Mucosa of rectum (tissue), 2 donors: ENCODE measurements around the gene DPF3.

Experiments
- H3K27ac ChIP-seq, 2 donors: one replicate each; pipeline ENCODE4 v1.7.0; 2013; ENCODE audit warnings: inconsistent platforms in 2 of 2, low read depth in 2 of 2, low read length in 2 of 2
- H3K27me3 ChIP-seq, 2 donors: one replicate each; pipeline ENCODE4 v1.7.0; 2013; ENCODE audit warnings: low read length in 2 of 2; ENCODE audit not compliant: control insufficient read depth in 2 of 2, insufficient read depth in 2 of 2
- H3K36me3 ChIP-seq, 2 donors: one replicate each; pipeline ENCODE4 v1.7.0; 2013; ENCODE audit warnings: low read length in 2 of 2; ENCODE audit not compliant: control insufficient read depth in 2 of 2, insufficient read depth in 2 of 2
- H3K4me1 ChIP-seq, 2 donors: one replicate each; pipeline ENCODE4 v1.7.0; 2013; ENCODE audit warnings: low read length in 2 of 2, mild to moderate bottlenecking in 1 of 2; ENCODE audit not compliant: control insufficient read depth in 2 of 2, insufficient read depth in 2 of 2
- H3K4me3 ChIP-seq, 2 donors: one replicate each; pipeline ENCODE4 v1.7.0; 2013; ENCODE audit warnings: low read length in 2 of 2
- H3K9ac ChIP-seq, 2 donors: one replicate each; pipeline ENCODE4 v1.7.0; 2013; ENCODE audit warnings: low read length in 2 of 2, low read depth in 1 of 2, mild to moderate bottlenecking in 1 of 2
- H3K9me3 ChIP-seq, 2 donors: one replicate each; pipeline ENCODE4 v1.7.0; 2013; ENCODE audit warnings: low read length in 2 of 2; ENCODE audit not compliant: control insufficient read depth in 2 of 2
- donor health status: healthy.
- donor health status: Normal muscosa, but diverticular disease.

Gene DPF3

GRCh38 chr14:72792051-72792788 is 101.7 kb downstream of the DPF3 start:
- H3K4me3 ChIP-seq, result no peak overlapping the region
- H3K27ac ChIP-seq, result no peak overlapping the region
- H3K4me1 ChIP-seq, result no peaks in the 10 kb centered on the region
- H3K9ac ChIP-seq, result no peak overlapping the region
- H3K27me3 ChIP-seq, result no peaks in the 10 kb centered on the region
- H3K36me3 ChIP-seq, result peaks cover 0 to 2% of the 10 kb centered on the region in 2 donors
- no peaks in the 10 kb centered on the region for H3K9me3 ChIP-seq

GRCh38 chr14:72790887-72791566 is 102.9 kb downstream of the DPF3 start:
- no peaks in the 10 kb centered on the region for H3K4me1 ChIP-seq
- H3K27me3 ChIP-seq, result no peaks in the 10 kb centered on the region
- peaks cover 0 to 2% of the 10 kb centered on the region in 2 donors for H3K36me3 ChIP-seq
- no peak overlapping the region for H3K27ac ChIP-seq
- no peak overlapping the region for H3K9ac ChIP-seq
- no peaks in the 10 kb centered on the region for H3K9me3 ChIP-seq
- no peak overlapping the region for H3K4me3 ChIP-seq

- Histone ChIP-seq H3K27ac (no peak overlapping the region), H3K27me3 (no peaks in the 10 kb centered on the region), H3K9me3 (no peaks in the 10 kb centered on the region), H3K4me3 (no peak overlapping the region), H3K4me1 (no peaks in the 10 kb centered on the region), H3K9ac (no peak overlapping the region), H3K36me3 (no peaks in the 10 kb centered on the region)
Observed at GRCh38 chr14:72788972-72789728, 104.8 kb downstream of the DPF3 start.

GRCh38 chr14:72788255-72788654 is 105.6 kb downstream of the DPF3 start:
- Histone ChIP-seq H3K27me3 (no peaks in the 10 kb centered on the region), H3K4me3 (no peak overlapping the region), H3K36me3 (no peaks in the 10 kb centered on the region), H3K4me1 (no peaks in the 10 kb centered on the region), H3K27ac (no peak overlapping the region), H3K9ac (no peak overlapping the region), H3K9me3 (no peaks in the 10 kb centered on the region)

- Histone ChIP-seq H3K9me3 (no peaks in the 10 kb centered on the region), H3K36me3 (no peaks in the 10 kb centered on the region), H3K4me3 (no peak overlapping the region), H3K27ac (no peak overlapping the region), H3K9ac (no peak overlapping the region), H3K4me1 (no peaks in the 10 kb centered on the region), H3K27me3 (no peaks in the 10 kb centered on the region)
Observed at GRCh38 chr14:72787841-72788240, 106.1 kb downstream of the DPF3 start.

- no peak overlapping the region for H3K9ac ChIP-seq
- H3K36me3 ChIP-seq, result no peaks in the 10 kb centered on the region
- no peak overlapping the region for H3K27ac ChIP-seq
Observed at GRCh38 chr14:72786378-72787350, 107.2 kb downstream of the DPF3 start.

GRCh38 chr14:72783741-72784140 is 110.2 kb downstream of the DPF3 start:
- Histone ChIP-seq H3K36me3 (no peaks in the 10 kb centered on the region), H3K9ac (no peak overlapping the region), H3K27me3 (no peaks in the 10 kb centered on the region), H3K4me1 (no peaks in the 10 kb centered on the region), H3K27ac (no peak overlapping the region), H3K9me3 (no peaks in the 10 kb centered on the region), H3K4me3 (no peak overlapping the region)

More at GRCh38 chr14:72786378-72787350, 107.2 kb downstream of the DPF3 start:
- Histone ChIP-seq H3K9me3 (no peaks in the 10 kb centered on the region), H3K27me3 (no peaks in the 10 kb centered on the region), H3K4me3 (no peak overlapping the region), H3K4me1 (no peaks in the 10 kb centered on the region)

GRCh38 chr14:72782817-72783216 is 111.1 kb downstream of the DPF3 start:
- Histone ChIP-seq H3K4me1 (no peaks in the 10 kb centered on the region), H3K36me3 (no peaks in the 10 kb centered on the region), H3K4me3 (no peak overlapping the region), H3K27ac (no peak overlapping the region), H3K9ac (no peak overlapping the region), H3K27me3 (no peaks in the 10 kb centered on the region), H3K9me3 (no peaks in the 10 kb centered on the region)

GRCh38 chr14:72781561-72782508 is 112.1 kb downstream of the DPF3 start:
- Histone ChIP-seq H3K4me1 (peaks cover 1 to 5% of the 10 kb centered on the region in 2 donors), H3K9ac (no peak overlapping the region), H3K9me3 (no peaks in the 10 kb centered on the region), H3K27me3 (no peaks in the 10 kb centered on the region), H3K27ac (no peak overlapping the region), H3K4me3 (no peak overlapping the region), H3K36me3 (no peaks in the 10 kb centered on the region)
